OCI-LY3 (cell line): ENCODE results near the gene ARHGAP25.

Experiments
- CTCF ChIP-seq: fragments of 200-600, 300-600 bp; sonication (generic); IDR thresholded peaks from 2 replicates; pipeline ENCODE4 v1.5.1; 2014; ENCODE audit warnings: antibody characterized with exemption, low read length, low read depth
- EZH2phosphoT487 ChIP-seq: fragments of 200-600 bp; shearing (Covaris generic); IDR thresholded peaks from 2 replicates; pipeline ENCODE4 v1.6.1; 2018; ENCODE audit warnings: antibody characterized with exemption, mixed run types, low read depth

GRCh38 chr2:68772109-68772508 lies 37.5 kb downstream of the ARHGAP25 start:
- TF ChIP-seq CTCF: no peak
- TF ChIP-seq EZH2phosphoT487: no peak
